Activated CD4-positive, alpha-beta T cell treated with anti-CD3 and anti-CD28 coated beads for 36 hours (primary cell): ENCODE data around the gene WRNIP1. TPM values are rescaled to one million over a fixed set of nuclear protein-coding genes. Genes with fewer than 3 reads are reported as not detected.

Experiments
- ATAC-seq: fragments of 200-7000 bp; cut with Tn5 transposase; one replicate; pipeline ENCODE4 v1.10.0; 2021; ENCODE audit warnings: mild to moderate bottlenecking, moderate library complexity
- CTCF ChIA-PET: fragments of 350-600 bp; sonication (Branson Sonifier 250); formaldehyde crosslinking; loops from one replicate; lab custom pipeline; 2021; ENCODE audit warnings: antibody characterized with exemption; lab: Charles Lee
- POLR2A ChIA-PET: fragments of 350-600 bp; sonication (Branson Sonifier 250); formaldehyde crosslinking; loops from one replicate; lab custom pipeline; 2021; ENCODE audit warnings: antibody characterized with exemption, inconsistent platforms; lab: Charles Lee
- DNase-seq: peaks from one replicate; pipeline ENCODE4 v3.0.0-alpha.2; 2020
- H3K27ac Mint-ChIP-seq: one replicate; pipeline ENCODE4 v1.8.0; 2021; ENCODE audit warnings: mixed read lengths
- H3K27me3 Mint-ChIP-seq: one replicate; pipeline ENCODE4 v1.8.0; 2021; ENCODE audit warnings: mixed read lengths
- H3K36me3 Mint-ChIP-seq: one replicate; pipeline ENCODE4 v1.8.0; 2021; ENCODE audit warnings: low read depth, mixed read lengths
- H3K4me1 Mint-ChIP-seq: one replicate; pipeline ENCODE4 v1.8.0; 2021; ENCODE audit warnings: mixed read lengths
- H3K4me3 Mint-ChIP-seq: one replicate; pipeline ENCODE4 v1.8.0; 2021; ENCODE audit warnings: mild to moderate bottlenecking, moderate library complexity, mixed read lengths
- H3K9me3 Mint-ChIP-seq: one replicate; pipeline ENCODE4 v1.8.0; 2021; ENCODE audit warnings: low read depth, mixed read lengths
- intact Hi-C, 2 experiments: fragments of 100-400 bp; cut with DNase I in 1 of 2; cut with micrococcal nuclease in 1 of 2; formaldehyde crosslinking; loops; one replicate each; pipeline versions ENCODE4 v1.14.2 to v1.15.1; 2022 to 2024; cut with DNase I, micrococcal nuclease
- total RNA-seq, 2 experiments: library from RNA; stranded (reverse); gene quantifications; one replicate each; pipeline ENCODE4 v1.2.3, GENCODE V29; 2021

WRNIP1 gene
- total RNA-seq, 2 experiments from 2014 or later: 41.6 to 42.3 TPM

- DNase-seq: no peak
- intact Hi-C loops: loop anchor here in 1 of 2 experiments (5.0 kb wide), 1 partner anchor 1155 kb away; no protein-coding TSS in a partner anchor
- H3K4me1 Mint-ChIP-seq: peaks cover 3% of the 10 kb centered on the region
- no peak overlapping the region for H3K27ac Mint-ChIP-seq
- no peaks in the 10 kb centered on the region for H3K9me3 Mint-ChIP-seq
- no peak for ATAC-seq
- POLR2A ChIA-PET: interaction anchor here (0.7 kb wide), 1 partner anchor 535 kb away, joined by 6 read pairs; no protein-coding TSS in a partner anchor
- H3K27me3 Mint-ChIP-seq: peaks cover 8% of the 10 kb centered on the region
- no peaks in the 10 kb centered on the region for H3K36me3 Mint-ChIP-seq
- H3K4me3 Mint-ChIP-seq: no peak overlapping the region
- CTCF ChIA-PET: interaction anchor here (0.6 to 5.4 kb wide), 9 partner anchors 9 to 949 kb away, joined by 3 to 101 read pairs (median 5); partner anchors contain the start of gene WRNIP1
Observed at GRCh38 chr6:2751871-2752270, 13.3 kb upstream of the WRNIP1 start.

- ChIA-PET CTCF (interaction anchor here (0.6 to 4.3 kb wide), 6 partner anchors 9 to 307 kb away, joined by 3 to 71 read pairs (median 4); no protein-coding TSS in a partner anchor), POLR2A (no interaction called here)
- Mint-ChIP-seq H3K4me1 (peaks cover 3% of the 10 kb centered on the region), H3K27ac (no peak overlapping the region), H3K4me3 (no peak overlapping the region), H3K27me3 (peaks cover 8% of the 10 kb centered on the region), H3K36me3 (no peaks in the 10 kb centered on the region), H3K9me3 (no peaks in the 10 kb centered on the region)
- ATAC-seq: no peak
- intact Hi-C loops: loop anchor here in 1 of 2 experiments (5.0 kb wide), 1 partner anchor 1155 kb away; no protein-coding TSS in a partner anchor
- DNase-seq: no peak
Observed at GRCh38 chr6:2752477-2753109, 12.6 kb upstream of the WRNIP1 start.

- no peak for ATAC-seq
- H3K4me3 Mint-ChIP-seq: no peak overlapping the region
- POLR2A ChIA-PET: no interaction called here
- no peak overlapping the region for H3K27ac Mint-ChIP-seq
- H3K9me3 Mint-ChIP-seq: no peaks in the 10 kb centered on the region
- no peaks in the 10 kb centered on the region for H3K36me3 Mint-ChIP-seq
- intact Hi-C loops: loop anchor here in 1 of 2 experiments (5.0 kb wide), 1 partner anchor 1156 kb away; no protein-coding TSS in a partner anchor
- DNase-seq: no peak
- CTCF ChIA-PET: interaction anchor here (0.6 to 1.6 kb wide), 5 partner anchors 10 to 316 kb away, joined by 3 to 5 read pairs (median 3); no protein-coding TSS in a partner anchor
- H3K27me3 Mint-ChIP-seq: peaks cover 8% of the 10 kb centered on the region
- peaks cover 3% of the 10 kb centered on the region for H3K4me1 Mint-ChIP-seq
Observed at GRCh38 chr6:2753110-2753489, 12.1 kb upstream of the WRNIP1 start.

- H3K27ac Mint-ChIP-seq: no peak overlapping the region
- POLR2A ChIA-PET: no interaction called here
- DNase-seq: no peak
- no peak overlapping the region for H3K4me3 Mint-ChIP-seq
- no peak for ATAC-seq
- H3K4me1 Mint-ChIP-seq: peaks cover 3% of the 10 kb centered on the region
- peaks cover 8% of the 10 kb centered on the region for H3K27me3 Mint-ChIP-seq
- no peaks in the 10 kb centered on the region for H3K36me3 Mint-ChIP-seq
- CTCF ChIA-PET: interaction anchor here (0.6 to 1.6 kb wide), 3 partner anchors 16 to 317 kb away, joined by 3 to 5 read pairs (median 3); no protein-coding TSS in a partner anchor
- no peaks in the 10 kb centered on the region for H3K9me3 Mint-ChIP-seq
- intact Hi-C loops: loop anchor here in 1 of 2 experiments (5.0 kb wide), 1 partner anchor 1156 kb away; no protein-coding TSS in a partner anchor
Observed at GRCh38 chr6:2753743-2754142, 11.4 kb upstream of the WRNIP1 start.

GRCh38 chr6:2754393-2754792 is 10.8 kb upstream of the WRNIP1 start:
- POLR2A ChIA-PET: no interaction called here
- Mint-ChIP-seq H3K27me3 (peaks cover 8% of the 10 kb centered on the region), H3K4me3 (no peak overlapping the region), H3K9me3 (no peaks in the 10 kb centered on the region), H3K36me3 (no peaks in the 10 kb centered on the region), H3K4me1 (peaks cover 3% of the 10 kb centered on the region), H3K27ac (no peak overlapping the region)
- intact Hi-C loops: loop anchor here in 1 of 2 experiments (5.0 kb wide), 1 partner anchor 1157 kb away; no protein-coding TSS in a partner anchor
- CTCF ChIA-PET: interaction anchor here (1.0 kb wide), 1 partner anchor 16 kb away, joined by 4 read pairs; no protein-coding TSS in a partner anchor
- no peak for DNase-seq
- ATAC-seq: no peak

- no peaks in the 10 kb centered on the region for H3K36me3 Mint-ChIP-seq
- no peaks in the 10 kb centered on the region for H3K9me3 Mint-ChIP-seq
- no peak for DNase-seq
- ATAC-seq: no peak
- ChIA-PET CTCF (interaction anchor here (1.0 kb wide), 1 partner anchor 17 kb away, joined by 4 read pairs; no protein-coding TSS in a partner anchor), POLR2A (no interaction called here)
- peaks cover 8% of the 10 kb centered on the region for H3K27me3 Mint-ChIP-seq
- H3K4me3 Mint-ChIP-seq: no peak overlapping the region
- H3K27ac Mint-ChIP-seq: no peak overlapping the region
- intact Hi-C loops: loop anchor here in 1 of 2 experiments (5.0 kb wide), 1 partner anchor 1158 kb away; no protein-coding TSS in a partner anchor
- peaks cover under 1% of the 10 kb centered on the region for H3K4me1 Mint-ChIP-seq
Observed at GRCh38 chr6:2754911-2755310, 10.3 kb upstream of the WRNIP1 start.

GRCh38 chr6:2755456-2755855 is 9.7 kb upstream of the WRNIP1 start:
- no peaks in the 10 kb centered on the region for H3K9me3 Mint-ChIP-seq
- no peak for ATAC-seq
- H3K4me1 Mint-ChIP-seq: no peaks in the 10 kb centered on the region
- DNase-seq: no peak
- CTCF ChIA-PET: interaction anchor here (1.0 kb wide), 1 partner anchor 17 kb away, joined by 4 read pairs; no protein-coding TSS in a partner anchor
- H3K4me3 Mint-ChIP-seq: no peak overlapping the region
- POLR2A ChIA-PET: no interaction called here
- H3K27me3 Mint-ChIP-seq: peaks cover 8% of the 10 kb centered on the region
- no peak overlapping the region for H3K27ac Mint-ChIP-seq
- H3K36me3 Mint-ChIP-seq: no peaks in the 10 kb centered on the region
- intact Hi-C loops: no loop called here

- CTCF ChIA-PET: interaction anchor here (0.7 to 1.5 kb wide), 3 partner anchors 18 to 710 kb away, joined by 3 to 4 read pairs (median 3); no protein-coding TSS in a partner anchor
Observed at GRCh38 chr6:2756241-2756640, 9.0 kb upstream of the WRNIP1 start.

GRCh38 chr6:2756687-2757224 is 8.4 kb upstream of the WRNIP1 start:
- Mint-ChIP-seq H3K4me1 (peaks cover 7% of the 10 kb centered on the region), H3K27me3 (peaks cover 3% of the 10 kb centered on the region), H3K9me3 (no peaks in the 10 kb centered on the region), H3K36me3 (no peaks in the 10 kb centered on the region), H3K4me3 (no peak overlapping the region), H3K27ac (no peak overlapping the region)
- no peak for DNase-seq
- ChIA-PET CTCF (interaction anchor here (0.6 to 1.5 kb wide), 4 partner anchors 18 to 711 kb away, joined by 3 to 4 read pairs (median 3); no protein-coding TSS in a partner anchor), POLR2A (no interaction called here)
- intact Hi-C loops: no loop called here
- no peak for ATAC-seq

More at GRCh38 chr6:2756241-2756640, 9.0 kb upstream of the WRNIP1 start:
- peaks cover 3% of the 10 kb centered on the region for H3K27me3 Mint-ChIP-seq
- POLR2A ChIA-PET: no interaction called here
- ATAC-seq (no peak), DNase-seq (no peak)
- H3K9me3 Mint-ChIP-seq: no peaks in the 10 kb centered on the region
- no peak overlapping the region for H3K27ac Mint-ChIP-seq
- intact Hi-C loops: no loop called here
- H3K36me3 Mint-ChIP-seq: no peaks in the 10 kb centered on the region
- H3K4me3 Mint-ChIP-seq: no peak overlapping the region
- peaks cover 7% of the 10 kb centered on the region for H3K4me1 Mint-ChIP-seq

GRCh38 chr6:2758980-2759379 is 6.2 kb upstream of the WRNIP1 start:
- ATAC-seq (no peak), DNase-seq (no peak)
- no peaks in the 10 kb centered on the region for H3K36me3 Mint-ChIP-seq
- ChIA-PET CTCF (interaction anchor here (0.8 to 6.5 kb wide), 5 partner anchors 9 to 193 kb away, joined by 3 to 71 read pairs (median 4); partner anchors contain the start of gene MYLK4), POLR2A (no interaction called here)
- H3K27me3 Mint-ChIP-seq: no peaks in the 10 kb centered on the region
- no peak overlapping the region for H3K4me3 Mint-ChIP-seq
- H3K27ac Mint-ChIP-seq: no peak overlapping the region
- intact Hi-C loops: no loop called here
- H3K4me1 Mint-ChIP-seq: peaks cover 15% of the 10 kb centered on the region
- H3K9me3 Mint-ChIP-seq: no peaks in the 10 kb centered on the region
